NCI-H1105 (cell line): Measurements from ENCODE around the gene TEDC1.
"Not testable (repeated sequence)": the region's sequence is repeated elsewhere in the genome, so short reads cannot be mapped to it uniquely, and the experiment has no call there.

ENCODE experiments used
- DNase-seq: peaks from one replicate; lab custom pipeline; 2025; lab: John Stamatoyannopoulos, UW

TEDC1 gene

GRCh38 chr14:105540811-105541210 is 49.8 kb downstream of the TEDC1 start:
- no peak for DNase-seq

DNA sequence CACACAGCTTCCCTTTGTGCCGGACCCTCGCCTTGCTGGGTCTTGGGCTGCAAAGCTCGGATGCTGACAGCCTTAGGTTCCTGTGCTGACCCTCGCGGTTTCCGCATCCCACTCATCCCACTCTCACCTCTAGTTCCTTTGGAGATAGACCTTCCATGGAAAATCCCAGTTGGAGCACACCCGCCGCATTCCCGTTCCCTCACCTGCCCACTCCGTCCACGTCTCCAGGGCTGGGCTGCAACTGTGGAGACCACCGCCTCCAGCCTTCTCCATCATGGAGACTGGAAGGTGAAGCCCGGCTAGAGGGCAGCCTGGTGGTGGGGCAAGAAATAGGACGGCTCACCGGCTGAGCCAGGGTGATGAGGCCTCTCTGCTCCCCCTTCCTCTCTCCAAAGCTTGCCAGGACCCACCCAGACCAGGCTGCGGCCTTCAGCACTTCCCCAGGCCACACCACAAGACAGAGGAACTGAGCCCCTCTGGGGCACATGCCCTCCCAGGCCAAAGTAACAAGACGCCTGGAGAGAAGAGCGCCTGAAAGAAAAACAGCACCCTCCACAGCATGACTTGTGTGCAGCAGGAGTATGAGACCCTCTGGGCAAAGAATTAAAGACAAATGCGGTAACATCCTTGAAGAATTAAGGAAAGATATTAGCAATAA is 50.3 kb downstream of the TEDC1 start:
- no peak for DNase-seq

GRCh38 chr14:105545676-105546075 is 54.6 kb downstream of the TEDC1 start:
- not testable (repeated sequence) for DNase-seq

DNA sequence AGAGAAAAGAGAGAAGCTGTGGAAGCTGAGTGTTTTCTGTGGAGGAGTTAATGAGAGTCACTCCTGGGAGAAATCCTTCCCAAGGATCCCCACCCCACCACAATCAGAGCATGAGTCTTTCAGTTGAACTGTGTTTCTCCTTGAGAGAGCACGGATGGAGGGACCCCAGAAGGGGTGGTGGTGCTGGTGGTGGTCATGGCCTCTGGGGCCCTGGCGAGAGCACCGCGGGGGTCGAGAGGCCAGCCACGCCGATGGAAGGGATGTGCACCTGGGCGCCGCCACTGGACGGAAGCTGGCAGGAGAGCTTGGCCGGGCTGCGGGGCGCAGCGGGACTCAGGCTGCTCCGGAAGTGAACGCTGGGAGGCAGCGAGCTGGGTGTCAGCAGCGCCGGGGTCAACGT is 55.4 kb downstream of the TEDC1 start:
- DNase-seq = not testable (repeated sequence)

DNA sequence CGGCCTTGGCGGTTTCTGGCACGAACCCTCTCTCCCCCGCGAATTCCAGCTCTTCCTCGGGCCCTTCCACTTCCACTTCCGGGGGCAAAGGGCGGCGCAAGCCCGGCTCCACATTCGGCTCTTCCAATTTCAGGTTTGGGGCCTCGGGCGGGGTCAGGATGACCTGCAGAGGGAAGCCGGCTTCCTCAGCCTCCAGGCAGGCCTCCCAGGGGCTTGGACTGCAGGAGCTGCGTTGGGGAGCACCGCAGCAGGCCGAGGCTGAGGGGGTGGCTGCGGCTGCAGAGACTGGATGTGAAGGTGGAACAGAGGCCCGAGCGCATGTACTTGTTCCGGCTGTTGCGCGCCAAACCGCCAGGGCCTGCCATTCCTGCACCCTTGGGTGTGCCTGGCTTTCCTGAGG is 56.0 kb downstream of the TEDC1 start:
- not testable (repeated sequence) for DNase-seq

GRCh38 chr14:105547741-105548169 is 56.7 kb downstream of the TEDC1 start:
- DNase-seq = no peak
